ENCODE results near the gene TIAM2. TPM values are rescaled to one million over a fixed set of nuclear protein-coding genes. Genes with fewer than 3 reads are reported as not detected.

TIAM2 gene
- total and polyA plus RNA-seq, 2 experiments from 2014 or later: 14.2 to 24.4 TPM

DNA sequence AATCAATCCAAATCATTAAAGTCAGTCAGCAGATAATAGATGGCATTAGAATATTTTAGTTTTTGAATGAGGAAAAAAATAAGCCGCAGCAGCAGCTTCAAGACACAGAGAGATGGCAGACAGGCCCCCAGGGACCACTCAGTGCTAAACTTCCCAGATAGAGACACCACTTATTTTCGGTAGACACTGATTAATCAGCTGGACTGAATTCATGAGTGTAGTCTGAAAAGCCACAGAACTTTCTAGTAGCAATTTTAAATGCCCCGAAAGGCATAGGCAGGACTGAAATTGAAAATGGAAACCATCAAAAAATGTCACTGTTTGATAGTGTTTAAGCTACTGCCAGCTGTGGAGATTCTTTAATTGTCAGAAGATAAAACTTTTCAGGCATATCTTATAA lies 265.6 kb downstream of the TIAM2 start (continued):
- TF ChIP-seq, protein P1, sequence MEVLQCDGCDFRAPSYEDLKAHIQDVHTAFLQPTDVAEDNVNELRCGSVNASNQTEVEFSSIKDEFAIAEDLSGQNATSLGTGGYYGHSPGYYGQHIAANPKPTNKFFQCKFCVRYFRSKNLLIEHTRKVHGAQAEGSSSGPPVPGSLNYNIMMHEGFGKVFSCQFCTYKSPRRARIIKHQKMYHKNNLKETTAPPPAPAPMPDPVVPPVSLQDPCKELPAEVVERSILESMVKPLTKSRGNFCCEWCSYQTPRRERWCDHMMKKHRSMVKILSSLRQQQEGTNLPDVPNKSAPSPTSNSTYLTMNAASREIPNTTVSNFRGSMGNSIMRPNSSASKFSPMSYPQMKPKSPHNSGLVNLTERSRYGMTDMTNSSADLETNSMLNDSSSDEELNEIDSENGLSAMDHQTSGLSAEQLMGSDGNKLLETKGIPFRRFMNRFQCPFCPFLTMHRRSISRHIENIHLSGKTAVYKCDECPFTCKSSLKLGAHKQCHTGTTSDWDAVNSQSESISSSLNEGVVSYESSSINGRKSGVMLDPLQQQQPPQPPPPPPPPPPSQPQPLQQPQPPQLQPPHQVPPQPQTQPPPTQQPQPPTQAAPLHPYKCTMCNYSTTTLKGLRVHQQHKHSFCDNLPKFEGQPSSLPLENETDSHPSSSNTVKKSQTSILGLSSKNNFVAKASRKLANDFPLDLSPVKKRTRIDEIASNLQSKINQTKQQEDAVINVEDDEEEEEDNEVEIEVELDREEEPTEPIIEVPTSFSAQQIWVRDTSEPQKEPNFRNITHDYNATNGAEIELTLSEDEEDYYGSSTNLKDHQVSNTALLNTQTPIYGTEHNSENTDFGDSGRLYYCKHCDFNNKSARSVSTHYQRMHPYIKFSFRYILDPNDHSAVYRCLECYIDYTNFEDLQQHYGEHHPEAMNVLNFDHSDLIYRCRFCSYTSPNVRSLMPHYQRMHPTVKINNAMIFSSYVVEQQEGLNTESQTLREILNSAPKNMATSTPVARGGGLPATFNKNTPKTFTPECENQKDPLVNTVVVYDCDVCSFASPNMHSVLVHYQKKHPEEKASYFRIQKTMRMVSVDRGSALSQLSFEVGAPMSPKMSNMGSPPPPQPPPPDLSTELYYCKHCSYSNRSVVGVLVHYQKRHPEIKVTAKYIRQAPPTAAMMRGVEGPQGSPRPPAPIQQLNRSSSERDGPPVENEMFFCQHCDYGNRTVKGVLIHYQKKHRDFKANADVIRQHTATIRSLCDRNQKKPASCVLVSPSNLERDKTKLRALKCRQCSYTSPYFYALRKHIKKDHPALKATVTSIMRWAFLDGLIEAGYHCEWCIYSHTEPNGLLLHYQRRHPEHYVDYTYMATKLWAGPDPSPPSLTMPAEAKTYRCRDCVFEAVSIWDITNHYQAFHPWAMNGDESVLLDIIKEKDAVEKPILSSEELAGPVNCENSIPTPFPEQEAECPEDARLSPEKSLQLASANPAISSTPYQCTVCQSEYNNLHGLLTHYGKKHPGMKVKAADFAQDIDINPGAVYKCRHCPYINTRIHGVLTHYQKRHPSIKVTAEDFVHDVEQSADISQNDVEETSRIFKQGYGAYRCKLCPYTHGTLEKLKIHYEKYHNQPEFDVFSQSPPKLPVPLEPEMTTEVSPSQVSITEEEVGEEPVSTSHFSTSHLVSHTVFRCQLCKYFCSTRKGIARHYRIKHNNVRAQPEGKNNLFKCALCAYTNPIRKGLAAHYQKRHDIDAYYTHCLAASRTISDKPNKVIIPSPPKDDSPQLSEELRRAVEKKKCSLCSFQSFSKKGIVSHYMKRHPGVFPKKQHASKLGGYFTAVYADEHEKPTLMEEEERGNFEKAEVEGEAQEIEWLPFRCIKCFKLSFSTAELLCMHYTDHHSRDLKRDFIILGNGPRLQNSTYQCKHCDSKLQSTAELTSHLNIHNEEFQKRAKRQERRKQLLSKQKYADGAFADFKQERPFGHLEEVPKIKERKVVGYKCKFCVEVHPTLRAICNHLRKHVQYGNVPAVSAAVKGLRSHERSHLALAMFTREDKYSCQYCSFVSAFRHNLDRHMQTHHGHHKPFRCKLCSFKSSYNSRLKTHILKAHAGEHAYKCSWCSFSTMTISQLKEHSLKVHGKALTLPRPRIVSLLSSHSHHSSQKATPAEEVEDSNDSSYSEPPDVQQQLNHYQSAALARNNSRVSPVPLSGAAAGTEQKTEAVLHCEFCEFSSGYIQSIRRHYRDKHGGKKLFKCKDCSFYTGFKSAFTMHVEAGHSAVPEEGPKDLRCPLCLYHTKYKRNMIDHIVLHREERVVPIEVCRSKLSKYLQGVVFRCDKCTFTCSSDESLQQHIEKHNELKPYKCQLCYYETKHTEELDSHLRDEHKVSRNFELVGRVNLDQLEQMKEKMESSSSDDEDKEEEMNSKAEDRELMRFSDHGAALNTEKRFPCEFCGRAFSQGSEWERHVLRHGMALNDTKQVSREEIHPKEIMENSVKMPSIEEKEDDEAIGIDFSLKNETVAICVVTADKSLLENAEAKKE (CRISPR knock-in tag; IDR thresholded peaks at IDR 0.05): no peak
- TF ChIP-seq ETS1 (IDR thresholded peaks at IDR 0.05) (no peak), CTCF (conservative IDR thresholded peaks at IDR 0.05; ENCODE audit: low read depth in 2 of 2) (no peak), NANOG (IDR thresholded peaks at IDR 0.05; ENCODE audit: borderline replicate concordance) (no peak), STAT1 (IDR thresholded peaks at IDR 0.05; ENCODE audit: unreplicated experiment) (no peak), POLR2AphosphoS5 (IDR thresholded peaks at IDR 0.05; ENCODE audit: low read depth) (no peak)
